ENCODE results near the gene DNAH9. TPM values are rescaled to one million over a fixed set of nuclear protein-coding genes. Genes with fewer than 3 reads are reported as not detected.

DNAH9 gene
- 3.4 TPM for total RNA-seq

GRCh38 chr17:11598274-11599221, at the start of gene DNAH9:
Gene DNAH9, plus strand, starts transcription at chr17:11598470. Its CDS starts 29 bp downstream, at chr17:11598499.

DNA sequence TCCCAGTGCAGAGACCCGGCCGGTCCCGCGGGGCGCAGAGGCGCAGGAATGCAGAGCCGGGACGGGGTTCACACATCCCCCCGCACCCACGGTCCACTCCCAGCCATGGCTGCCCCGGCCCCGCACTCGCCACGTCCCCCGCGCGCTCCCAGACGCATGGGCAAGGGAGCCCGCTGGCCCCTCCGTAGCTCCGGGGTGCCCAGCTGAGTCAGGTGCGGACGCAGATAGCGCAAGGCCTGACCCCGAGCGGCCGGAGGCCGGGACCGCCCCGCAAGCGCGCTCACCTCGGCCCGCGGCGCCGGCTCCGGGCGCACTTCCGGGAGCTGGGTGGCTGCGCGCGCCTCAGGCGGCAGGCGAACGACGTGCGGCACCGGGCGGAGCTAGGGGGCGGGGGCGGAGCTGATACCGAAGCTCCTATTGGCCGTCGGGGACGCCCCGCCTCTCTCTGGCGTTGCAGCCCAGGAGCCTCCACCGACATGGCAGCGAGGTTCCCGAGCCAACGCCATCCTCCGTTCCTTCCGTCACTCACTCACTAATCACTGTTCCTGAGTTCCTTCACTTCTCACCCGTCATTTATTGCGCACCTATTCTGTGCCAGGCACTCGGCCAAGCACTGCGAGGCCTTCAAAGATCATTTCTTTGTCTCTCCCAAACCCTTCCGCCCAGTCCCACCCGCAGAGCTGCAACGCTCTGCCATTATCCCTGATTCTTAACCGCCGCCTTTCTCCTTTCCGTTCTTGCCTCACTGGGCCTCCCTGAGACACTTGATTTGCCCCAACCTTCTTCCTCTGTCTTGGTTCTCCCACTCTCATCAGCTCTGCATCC, 399.1 kb downstream of the DNAH9 start, which contains the start of gene ZNF18:
Gene ZNF18, minus strand, starts transcription at position 329 of the 825 bp plus-strand sequence. CDS start 4,646 bp downstream, outside the sequence.

Measured in camera-type eye (tissue), 1 donor.